ENCODE measurements around the gene RCCD1. TPM values are rescaled to one million over a fixed set of nuclear protein-coding genes. Genes with fewer than 3 reads are reported as not detected.

Gene RCCD1
- total and polyA plus RNA-seq, 9 of the 15 experiments (the other 6 are each of a cell fraction or from before 2014, with no cell fraction given): 11.1 to 51.4 (median 24.7) TPM

DNA sequence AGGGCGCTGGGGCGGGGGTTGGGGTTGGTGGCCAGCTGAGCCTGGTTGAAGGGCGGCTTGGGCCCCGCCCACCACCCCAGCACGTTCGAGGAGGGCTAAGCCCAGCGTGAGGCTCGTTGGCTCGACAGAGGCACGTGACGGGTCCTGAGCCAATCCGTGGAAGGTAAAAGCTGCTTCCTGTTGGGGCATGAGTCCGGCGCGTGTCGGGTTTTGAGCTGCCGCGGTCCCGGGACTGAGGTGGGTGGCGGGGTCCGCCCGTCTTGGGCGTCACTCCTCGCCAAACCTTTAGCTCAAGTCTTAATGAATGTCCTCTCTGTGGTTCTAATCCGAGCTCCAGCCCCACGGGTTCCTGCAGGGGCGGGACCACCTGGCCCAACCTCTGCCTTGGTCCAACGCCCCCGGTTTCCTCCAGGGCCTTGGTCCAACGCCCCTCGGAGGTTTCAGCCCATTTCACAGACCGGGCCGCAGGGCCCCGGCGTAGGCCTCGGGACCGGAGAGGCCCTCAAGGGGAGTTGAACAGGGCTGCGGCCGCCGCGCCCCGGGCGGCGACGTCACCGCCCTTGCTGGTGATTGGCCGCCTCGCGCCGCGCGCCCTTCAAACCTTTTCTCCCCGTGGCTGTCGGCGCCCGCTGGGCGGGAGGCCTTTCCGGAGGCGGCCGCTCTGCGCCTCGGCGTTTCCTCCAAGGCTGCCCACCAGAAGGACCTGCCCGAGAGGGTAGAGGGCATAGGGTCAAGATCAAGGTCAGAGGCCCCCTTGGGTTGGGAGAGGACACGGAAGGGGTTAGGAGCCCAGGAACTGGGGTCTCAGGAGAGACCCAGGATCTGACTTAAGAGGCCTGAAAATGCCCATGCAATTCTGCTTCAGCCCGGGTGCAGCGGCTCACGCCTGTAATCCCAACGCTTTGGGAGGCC, at the start of gene RCCD1 (continued):
- TF ChIP-seq, protein P1, sequence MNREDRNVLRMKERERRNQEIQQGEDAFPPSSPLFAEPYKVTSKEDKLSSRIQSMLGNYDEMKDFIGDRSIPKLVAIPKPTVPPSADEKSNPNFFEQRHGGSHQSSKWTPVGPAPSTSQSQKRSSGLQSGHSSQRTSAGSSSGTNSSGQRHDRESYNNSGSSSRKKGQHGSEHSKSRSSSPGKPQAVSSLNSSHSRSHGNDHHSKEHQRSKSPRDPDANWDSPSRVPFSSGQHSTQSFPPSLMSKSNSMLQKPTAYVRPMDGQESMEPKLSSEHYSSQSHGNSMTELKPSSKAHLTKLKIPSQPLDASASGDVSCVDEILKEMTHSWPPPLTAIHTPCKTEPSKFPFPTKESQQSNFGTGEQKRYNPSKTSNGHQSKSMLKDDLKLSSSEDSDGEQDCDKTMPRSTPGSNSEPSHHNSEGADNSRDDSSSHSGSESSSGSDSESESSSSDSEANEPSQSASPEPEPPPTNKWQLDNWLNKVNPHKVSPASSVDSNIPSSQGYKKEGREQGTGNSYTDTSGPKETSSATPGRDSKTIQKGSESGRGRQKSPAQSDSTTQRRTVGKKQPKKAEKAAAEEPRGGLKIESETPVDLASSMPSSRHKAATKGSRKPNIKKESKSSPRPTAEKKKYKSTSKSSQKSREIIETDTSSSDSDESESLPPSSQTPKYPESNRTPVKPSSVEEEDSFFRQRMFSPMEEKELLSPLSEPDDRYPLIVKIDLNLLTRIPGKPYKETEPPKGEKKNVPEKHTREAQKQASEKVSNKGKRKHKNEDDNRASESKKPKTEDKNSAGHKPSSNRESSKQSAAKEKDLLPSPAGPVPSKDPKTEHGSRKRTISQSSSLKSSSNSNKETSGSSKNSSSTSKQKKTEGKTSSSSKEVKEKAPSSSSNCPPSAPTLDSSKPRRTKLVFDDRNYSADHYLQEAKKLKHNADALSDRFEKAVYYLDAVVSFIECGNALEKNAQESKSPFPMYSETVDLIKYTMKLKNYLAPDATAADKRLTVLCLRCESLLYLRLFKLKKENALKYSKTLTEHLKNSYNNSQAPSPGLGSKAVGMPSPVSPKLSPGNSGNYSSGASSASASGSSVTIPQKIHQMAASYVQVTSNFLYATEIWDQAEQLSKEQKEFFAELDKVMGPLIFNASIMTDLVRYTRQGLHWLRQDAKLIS (CRISPR knock-in tag; IDR thresholded peaks at IDR 0.05): peak; percentile 98
- TF ChIP-seq RBFOX2 (IDR thresholded peaks at IDR 0.05; ENCODE audit: low read depth, low read length) (peak; percentile 97), HSF4 (CRISPR knock-in tag; IDR thresholded peaks at IDR 0.05; ENCODE audit: borderline replicate concordance) (no peak), CBX5 (IDR thresholded peaks at IDR 0.05; ENCODE audit: borderline replicate concordance, low read depth) (no peak), ZHX1 (conservative IDR thresholded peaks at IDR 0.05; ENCODE audit: low read length) (no peak), NUFIP1 (IDR thresholded peaks at IDR 0.05; ENCODE audit: partially characterized antibody) (no peak), TOE1 (IDR thresholded peaks at IDR 0.05; ENCODE audit: borderline replicate concordance) (peak; percentile 95), TOE1 (CRISPR knock-in tag; IDR thresholded peaks at IDR 0.05; ENCODE audit: borderline replicate concordance, low read depth) (peak; percentile 80), JUND (IDR thresholded peaks at IDR 0.05; ENCODE audit: borderline replicate concordance, low read depth, low read length) (peak; percentile 71), JUND (tag; IDR thresholded peaks at IDR 0.05; ENCODE audit: borderline replicate concordance, low read depth, low read length) (peak; percentile 36; the same call in 1 of the 3 replicates)
- TF ChIP-seq, protein P2, sequence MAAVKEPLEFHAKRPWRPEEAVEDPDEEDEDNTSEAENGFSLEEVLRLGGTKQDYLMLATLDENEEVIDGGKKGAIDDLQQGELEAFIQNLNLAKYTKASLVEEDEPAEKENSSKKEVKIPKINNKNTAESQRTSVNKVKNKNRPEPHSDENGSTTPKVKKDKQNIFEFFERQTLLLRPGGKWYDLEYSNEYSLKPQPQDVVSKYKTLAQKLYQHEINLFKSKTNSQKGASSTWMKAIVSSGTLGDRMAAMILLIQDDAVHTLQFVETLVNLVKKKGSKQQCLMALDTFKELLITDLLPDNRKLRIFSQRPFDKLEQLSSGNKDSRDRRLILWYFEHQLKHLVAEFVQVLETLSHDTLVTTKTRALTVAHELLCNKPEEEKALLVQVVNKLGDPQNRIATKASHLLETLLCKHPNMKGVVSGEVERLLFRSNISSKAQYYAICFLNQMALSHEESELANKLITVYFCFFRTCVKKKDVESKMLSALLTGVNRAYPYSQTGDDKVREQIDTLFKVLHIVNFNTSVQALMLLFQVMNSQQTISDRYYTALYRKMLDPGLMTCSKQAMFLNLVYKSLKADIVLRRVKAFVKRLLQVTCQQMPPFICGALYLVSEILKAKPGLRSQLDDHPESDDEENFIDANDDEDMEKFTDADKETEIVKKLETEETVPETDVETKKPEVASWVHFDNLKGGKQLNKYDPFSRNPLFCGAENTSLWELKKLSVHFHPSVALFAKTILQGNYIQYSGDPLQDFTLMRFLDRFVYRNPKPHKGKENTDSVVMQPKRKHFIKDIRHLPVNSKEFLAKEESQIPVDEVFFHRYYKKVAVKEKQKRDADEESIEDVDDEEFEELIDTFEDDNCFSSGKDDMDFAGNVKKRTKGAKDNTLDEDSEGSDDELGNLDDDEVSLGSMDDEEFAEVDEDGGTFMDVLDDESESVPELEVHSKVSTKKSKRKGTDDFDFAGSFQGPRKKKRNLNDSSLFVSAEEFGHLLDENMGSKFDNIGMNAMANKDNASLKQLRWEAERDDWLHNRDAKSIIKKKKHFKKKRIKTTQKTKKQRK (IDR thresholded peaks at IDR 0.05; ENCODE audit: borderline replicate concordance, low read depth, low read length): no peak
- TF ChIP-seq, protein P3, sequence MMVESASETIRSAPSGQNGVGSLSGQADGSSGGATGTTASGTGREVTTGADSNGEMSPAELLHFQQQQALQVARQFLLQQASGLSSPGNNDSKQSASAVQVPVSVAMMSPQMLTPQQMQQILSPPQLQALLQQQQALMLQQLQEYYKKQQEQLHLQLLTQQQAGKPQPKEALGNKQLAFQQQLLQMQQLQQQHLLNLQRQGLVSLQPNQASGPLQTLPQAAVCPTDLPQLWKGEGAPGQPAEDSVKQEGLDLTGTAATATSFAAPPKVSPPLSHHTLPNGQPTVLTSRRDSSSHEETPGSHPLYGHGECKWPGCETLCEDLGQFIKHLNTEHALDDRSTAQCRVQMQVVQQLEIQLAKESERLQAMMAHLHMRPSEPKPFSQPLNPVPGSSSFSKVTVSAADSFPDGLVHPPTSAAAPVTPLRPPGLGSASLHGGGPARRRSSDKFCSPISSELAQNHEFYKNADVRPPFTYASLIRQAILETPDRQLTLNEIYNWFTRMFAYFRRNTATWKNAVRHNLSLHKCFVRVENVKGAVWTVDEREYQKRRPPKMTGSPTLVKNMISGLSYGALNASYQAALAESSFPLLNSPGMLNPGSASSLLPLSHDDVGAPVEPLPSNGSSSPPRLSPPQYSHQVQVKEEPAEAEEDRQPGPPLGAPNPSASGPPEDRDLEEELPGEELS (CRISPR knock-in tag; IDR thresholded peaks at IDR 0.05; ENCODE audit: borderline replicate concordance): 0 out of 2 replicates have a peak, but pooled peaks have one; percentile 9

Data from K562 (cell line).